Measurements from ENCODE around the gene UCHL5. TPM values are rescaled to one million over a fixed set of nuclear protein-coding genes. Genes with fewer than 3 reads are reported as not detected.
"Not testable (repeated sequence)": the region's sequence is repeated elsewhere in the genome, so short reads cannot be mapped to it uniquely, and the experiment has no call there.

UCHL5 gene
- total RNA-seq, 1 donor from 2014 or later, result 24.7 TPM

- TF ChIP-seq CTCF (conservative IDR thresholded peaks at IDR 0.05; ENCODE audit: low read depth, low read length), result no peak
- no peak overlapping the region for H3K4me3 ChIP-seq (ENCODE audit: low read depth, low read length)
- DNase-seq (ENCODE audit: low read depth), result no peak
Observed at GRCh38 chr1:193013005-193013404, 46.2 kb downstream of the UCHL5 start.

- TF ChIP-seq CTCF (conservative IDR thresholded peaks at IDR 0.05; ENCODE audit: low read depth, low read length), result no peak
- no peak overlapping the region for H3K4me3 ChIP-seq (ENCODE audit: low read depth, low read length)
- DNase-seq (ENCODE audit: low read depth), result no peak
Observed at GRCh38 chr1:193011406-193011805, 47.8 kb downstream of the UCHL5 start.

- H3K4me3 ChIP-seq (ENCODE audit: low read depth, low read length), result no peak overlapping the region
- DNase-seq (ENCODE audit: low read depth), result no peak
- no peak for TF ChIP-seq CTCF (conservative IDR thresholded peaks at IDR 0.05; ENCODE audit: low read depth, low read length)
Observed at GRCh38 chr1:193009501-193009900, 49.7 kb downstream of the UCHL5 start.

GRCh38 chr1:193005785-193006184 lies 53.4 kb downstream of the UCHL5 start:
- no peak for DNase-seq (ENCODE audit: low read depth)
- H3K4me3 ChIP-seq (ENCODE audit: low read depth, low read length), result no peak overlapping the region
- TF ChIP-seq CTCF (conservative IDR thresholded peaks at IDR 0.05; ENCODE audit: low read depth, low read length), result no peak

- DNase-seq (ENCODE audit: low read depth), result no peak
- peak; percentile 50 for TF ChIP-seq CTCF (conservative IDR thresholded peaks at IDR 0.05; ENCODE audit: low read depth, low read length)
- H3K4me3 ChIP-seq (ENCODE audit: low read depth, low read length), result no peak overlapping the region
Observed at GRCh38 chr1:192998536-192998935, 60.6 kb downstream of the UCHL5 start.

- no peak for DNase-seq (ENCODE audit: low read depth)
- TF ChIP-seq CTCF (conservative IDR thresholded peaks at IDR 0.05; ENCODE audit: low read depth, low read length), result no peak
- no peak overlapping the region for H3K4me3 ChIP-seq (ENCODE audit: low read depth, low read length)
Observed at GRCh38 chr1:192994141-192994540, 65.0 kb downstream of the UCHL5 start.

- no peak for TF ChIP-seq CTCF (conservative IDR thresholded peaks at IDR 0.05; ENCODE audit: low read depth, low read length)
- no peak for DNase-seq (ENCODE audit: low read depth)
- H3K4me3 ChIP-seq (ENCODE audit: low read depth, low read length), result no peak overlapping the region
Observed at GRCh38 chr1:192993426-192994085, 65.6 kb downstream of the UCHL5 start.

- not testable (repeated sequence) for H3K4me3 ChIP-seq (ENCODE audit: low read depth, low read length); DNase-seq (ENCODE audit: low read depth)
Observed at GRCh38 chr1:192986748-192987334, 72.3 kb downstream of the UCHL5 start.

All from epithelial cell of proximal tubule (primary cell).